Measurements from ENCODE around the gene SNX25. TPM values are rescaled to one million over a fixed set of nuclear protein-coding genes. Genes with fewer than 3 reads are reported as not detected.

Gene SNX25
- total RNA-seq, 4 donors from 2014 or later: 7.1 to 113 (median 20.9) TPM

DNA sequence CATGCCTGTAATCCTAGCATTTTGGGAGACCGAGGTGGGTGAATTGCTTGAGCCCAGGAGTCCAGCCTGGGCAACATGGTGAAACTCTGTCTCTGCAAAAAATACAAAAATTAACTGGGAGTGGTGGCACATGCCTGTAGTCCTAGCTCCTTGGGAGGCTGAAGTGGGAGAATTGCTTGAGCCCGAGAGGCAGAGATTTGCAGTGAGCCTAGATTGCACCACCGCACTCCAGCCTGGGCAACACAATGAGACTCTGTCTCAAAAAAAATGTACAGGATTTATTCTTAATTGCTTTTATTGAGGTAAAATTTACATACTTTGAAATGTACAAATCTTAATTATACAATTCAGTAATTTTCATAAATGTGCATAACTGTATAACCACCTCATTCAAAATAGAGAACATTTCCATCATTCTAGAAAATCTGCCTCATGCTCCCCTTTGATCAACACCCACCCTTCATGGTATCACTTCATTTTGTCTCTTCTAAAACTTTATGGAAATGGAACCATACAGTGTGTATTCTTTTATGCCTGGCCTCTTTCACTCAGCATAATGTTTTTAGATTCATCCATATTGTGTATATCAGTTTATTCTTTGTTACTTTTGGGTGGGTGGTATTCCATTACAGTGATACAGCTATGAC, 39.1 kb downstream of the SNX25 start:
- Histone ChIP-seq H3K27me3 (no peaks in the 10 kb centered on the region), H3K9me3 (no peaks in the 10 kb centered on the region), H3K36me3 (no peaks in the 10 kb centered on the region), H3K4me3 (no peak overlapping the region), H3K4me1 (peaks cover 0 to 3% of the 10 kb centered on the region in 2 donors), H3K27ac (no peak overlapping the region)
- DNase-seq: no peak
- intact Hi-C loops (cut with DNase I; ENCODE audit: low total_unique reads): no loop called here
- TF ChIP-seq, protein P1, sequence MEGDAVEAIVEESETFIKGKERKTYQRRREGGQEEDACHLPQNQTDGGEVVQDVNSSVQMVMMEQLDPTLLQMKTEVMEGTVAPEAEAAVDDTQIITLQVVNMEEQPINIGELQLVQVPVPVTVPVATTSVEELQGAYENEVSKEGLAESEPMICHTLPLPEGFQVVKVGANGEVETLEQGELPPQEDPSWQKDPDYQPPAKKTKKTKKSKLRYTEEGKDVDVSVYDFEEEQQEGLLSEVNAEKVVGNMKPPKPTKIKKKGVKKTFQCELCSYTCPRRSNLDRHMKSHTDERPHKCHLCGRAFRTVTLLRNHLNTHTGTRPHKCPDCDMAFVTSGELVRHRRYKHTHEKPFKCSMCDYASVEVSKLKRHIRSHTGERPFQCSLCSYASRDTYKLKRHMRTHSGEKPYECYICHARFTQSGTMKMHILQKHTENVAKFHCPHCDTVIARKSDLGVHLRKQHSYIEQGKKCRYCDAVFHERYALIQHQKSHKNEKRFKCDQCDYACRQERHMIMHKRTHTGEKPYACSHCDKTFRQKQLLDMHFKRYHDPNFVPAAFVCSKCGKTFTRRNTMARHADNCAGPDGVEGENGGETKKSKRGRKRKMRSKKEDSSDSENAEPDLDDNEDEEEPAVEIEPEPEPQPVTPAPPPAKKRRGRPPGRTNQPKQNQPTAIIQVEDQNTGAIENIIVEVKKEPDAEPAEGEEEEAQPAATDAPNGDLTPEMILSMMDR (IDR thresholded peaks at IDR 0.05): no peak

DNA sequence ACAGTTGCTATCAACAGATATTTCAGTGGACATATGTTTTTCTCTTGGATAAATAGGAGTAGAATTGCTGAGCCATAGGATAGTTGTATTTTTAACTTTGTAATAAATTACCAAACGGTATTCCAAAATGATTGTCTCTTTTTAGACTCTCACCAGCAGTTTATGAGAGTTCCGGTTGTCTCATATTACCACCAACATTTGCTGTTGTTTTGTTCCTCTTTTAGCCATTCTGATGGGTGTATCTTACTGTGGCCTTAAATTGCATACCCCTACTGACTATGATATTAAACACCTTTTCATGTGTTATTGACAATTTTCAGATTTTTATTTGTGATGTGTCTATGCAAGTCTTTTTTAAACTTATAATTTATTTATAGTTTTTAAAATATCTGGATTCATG, 39.7 kb downstream of the SNX25 start:
- DNase-seq: no peak
- no peak overlapping the region for H3K4me3 ChIP-seq
- TF ChIP-seq POLR2A (IDR thresholded peaks at IDR 0.05): no peak
- TF ChIP-seq, protein P1 (IDR thresholded peaks at IDR 0.05): no peak
- intact Hi-C loops (cut with DNase I; ENCODE audit: low total_unique reads): no loop called here
- no peak overlapping the region for H3K27ac ChIP-seq
- no peaks in the 10 kb centered on the region for H3K27me3 ChIP-seq
- peaks cover 0 to 3% of the 10 kb centered on the region in 2 donors for H3K4me1 ChIP-seq
- H3K9me3 ChIP-seq: no peaks in the 10 kb centered on the region
- no peaks in the 10 kb centered on the region for H3K36me3 ChIP-seq

DNA sequence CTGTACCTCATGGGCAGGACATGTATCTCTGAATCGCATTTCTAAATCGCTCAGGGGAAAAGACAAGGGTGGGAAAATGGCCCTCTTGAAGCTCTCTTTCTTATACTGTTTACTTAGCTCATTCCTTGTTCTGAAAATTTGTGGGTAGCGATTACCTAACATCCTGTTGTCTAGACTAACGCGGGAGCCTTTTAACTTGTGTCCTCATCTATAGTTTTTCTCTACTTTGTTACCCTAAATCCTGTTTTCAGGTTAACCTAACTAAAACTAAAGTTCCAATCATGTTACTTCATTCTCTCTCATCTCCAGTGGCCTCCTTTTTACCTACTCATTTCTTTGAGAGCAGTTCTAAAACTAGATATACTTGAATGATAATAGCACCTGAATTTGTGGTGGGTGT, 45.0 kb downstream of the SNX25 start:
- Histone ChIP-seq H3K27ac (no peak overlapping the region), H3K4me1 (no peaks in the 10 kb centered on the region), H3K27me3 (no peaks in the 10 kb centered on the region), H3K36me3 (no peaks in the 10 kb centered on the region), H3K4me3 (no peak overlapping the region), H3K9me3 (no peaks in the 10 kb centered on the region)
- intact Hi-C loops (cut with DNase I; ENCODE audit: low total_unique reads): no loop called here
- no peak for DNase-seq
- no peak for TF ChIP-seq POLR2A (IDR thresholded peaks at IDR 0.05)
- TF ChIP-seq, protein P1 (IDR thresholded peaks at IDR 0.05): no peak

DNA sequence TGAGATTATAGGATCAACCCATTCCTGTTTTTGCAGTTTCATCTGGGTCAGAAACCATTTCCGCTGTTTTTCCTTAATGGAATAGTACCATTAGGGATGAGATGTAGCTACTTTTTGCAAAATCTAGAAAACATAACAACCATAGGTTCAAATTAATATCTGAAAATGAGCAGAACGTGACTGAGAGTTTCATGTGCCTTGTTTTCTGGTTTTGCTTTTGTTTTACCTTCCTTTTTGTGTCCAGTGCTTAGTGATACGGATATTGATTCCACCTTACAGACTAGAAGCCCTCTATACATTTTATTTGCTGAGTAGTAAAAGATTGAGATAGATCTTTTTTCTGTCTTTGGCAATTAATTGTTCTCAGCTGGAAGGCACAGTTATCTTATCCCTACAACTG, 46.5 kb downstream of the SNX25 start:
- Histone ChIP-seq H3K4me1 (no peaks in the 10 kb centered on the region), H3K36me3 (no peaks in the 10 kb centered on the region), H3K27me3 (no peaks in the 10 kb centered on the region), H3K4me3 (no peak overlapping the region), H3K9me3 (no peaks in the 10 kb centered on the region), H3K27ac (no peak overlapping the region)
- no peak for TF ChIP-seq POLR2A (IDR thresholded peaks at IDR 0.05)
- TF ChIP-seq, protein P1 (IDR thresholded peaks at IDR 0.05): no peak
- no peak for DNase-seq
- intact Hi-C loops (cut with DNase I; ENCODE audit: low total_unique reads): no loop called here

DNA sequence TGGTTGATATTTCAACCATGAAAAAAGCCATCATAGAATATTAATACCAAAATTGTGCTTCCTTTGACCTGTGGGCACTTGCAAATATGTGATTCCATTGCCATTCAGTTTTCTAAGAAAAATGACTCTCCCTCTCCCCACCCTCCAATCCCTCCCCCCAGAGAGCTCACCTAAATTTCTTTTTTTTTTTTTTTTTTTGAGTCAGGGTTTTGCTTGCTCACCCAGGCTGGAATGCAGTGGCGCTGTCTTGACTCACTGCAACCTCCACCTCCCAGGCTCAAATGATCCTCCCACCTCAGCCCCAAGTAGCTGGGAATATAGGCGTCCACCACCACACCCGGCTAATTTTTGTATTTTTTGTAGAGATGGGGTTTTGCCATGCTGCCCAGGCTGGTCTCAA, 47.0 kb downstream of the SNX25 start:
- intact Hi-C loops (cut with DNase I; ENCODE audit: low total_unique reads): no loop called here
- H3K27me3 ChIP-seq: no peaks in the 10 kb centered on the region
- H3K4me1 ChIP-seq: no peaks in the 10 kb centered on the region
- no peak for TF ChIP-seq POLR2A (IDR thresholded peaks at IDR 0.05)
- TF ChIP-seq, protein P1 (IDR thresholded peaks at IDR 0.05): no peak
- no peak overlapping the region for H3K4me3 ChIP-seq
- no peaks in the 10 kb centered on the region for H3K36me3 ChIP-seq
- DNase-seq: no peak
- H3K27ac ChIP-seq: no peak overlapping the region
- H3K9me3 ChIP-seq: no peaks in the 10 kb centered on the region
